GM19397 (cell line): ENCODE results near the gene BABAM2.
"Not testable (repeated sequence)": the region's sequence is repeated elsewhere in the genome, so short reads cannot be mapped to it uniquely, and the experiment has no call there.

ENCODE experiments used
- ATAC-seq: cut with Tn5 transposase; IDR thresholded peaks from one replicate; pipeline ENCODE4 v1.9.1; 2021; ENCODE audit warnings: mild to moderate bottlenecking, moderate library complexity; ENCODE audit not compliant: unreplicated experiment

The BABAM2 gene

GRCh38 chr2:27940090-27940671 is 49.7 kb downstream of the BABAM2 start:
- no peak for ATAC-seq

GRCh38 chr2:27940982-27941381 is 50.5 kb downstream of the BABAM2 start:
- ATAC-seq = no peak

GRCh38 chr2:27942612-27943547 is 52.4 kb downstream of the BABAM2 start:
- ATAC-seq = no peak

DNA sequence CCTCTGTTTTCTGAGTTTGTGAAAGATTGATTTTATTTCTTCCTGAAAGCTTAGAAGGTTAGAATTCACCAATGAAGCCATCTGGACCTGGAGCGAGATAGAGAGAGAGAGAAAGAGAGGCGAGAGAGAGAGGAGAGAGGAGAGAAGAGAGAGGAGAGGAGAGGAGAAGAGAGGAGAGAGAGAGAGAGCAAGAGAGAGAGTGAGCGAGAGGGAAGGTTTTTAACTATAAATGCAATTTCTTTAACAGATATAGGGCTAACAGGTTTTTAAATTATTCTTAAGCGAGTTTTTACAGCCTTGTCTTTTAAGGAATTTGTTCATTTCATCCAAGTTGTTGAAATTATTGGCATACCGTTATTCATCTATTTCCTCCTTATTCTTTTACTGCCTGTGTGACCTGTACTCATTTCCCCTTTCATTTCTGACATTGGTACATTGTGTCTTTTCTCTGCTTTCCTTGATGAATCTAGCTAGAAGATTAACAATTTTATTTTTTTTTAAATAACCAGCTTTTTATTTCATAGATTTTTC is 56.1 kb downstream of the BABAM2 start:
- ATAC-seq = no peak

GRCh38 chr2:27952070-27952469 is 61.5 kb downstream of the BABAM2 start:
- no peak for ATAC-seq

DNA sequence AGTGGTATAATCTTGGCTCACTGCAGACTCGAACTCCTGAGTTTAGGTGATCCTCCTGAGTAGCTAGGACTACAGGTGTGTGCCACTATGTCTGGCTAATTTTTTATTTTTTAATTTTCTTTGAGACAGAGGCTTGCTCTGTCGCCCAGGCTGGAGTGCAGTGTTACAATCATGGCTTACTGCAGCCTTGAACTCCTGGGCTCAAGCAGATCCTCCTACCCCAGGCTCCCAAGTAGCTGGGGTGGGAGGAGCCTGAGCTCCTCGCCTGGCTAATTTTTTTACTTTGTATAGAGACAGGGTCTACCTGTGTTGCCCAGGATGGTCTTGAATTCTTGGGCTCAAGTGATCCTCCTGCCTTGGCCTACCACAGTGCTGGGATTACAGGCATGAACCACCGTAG is 62.5 kb downstream of the BABAM2 start:
- ATAC-seq = no peak

- no peak for ATAC-seq
Observed at GRCh38 chr2:27954221-27954673, 63.7 kb downstream of the BABAM2 start.

DNA sequence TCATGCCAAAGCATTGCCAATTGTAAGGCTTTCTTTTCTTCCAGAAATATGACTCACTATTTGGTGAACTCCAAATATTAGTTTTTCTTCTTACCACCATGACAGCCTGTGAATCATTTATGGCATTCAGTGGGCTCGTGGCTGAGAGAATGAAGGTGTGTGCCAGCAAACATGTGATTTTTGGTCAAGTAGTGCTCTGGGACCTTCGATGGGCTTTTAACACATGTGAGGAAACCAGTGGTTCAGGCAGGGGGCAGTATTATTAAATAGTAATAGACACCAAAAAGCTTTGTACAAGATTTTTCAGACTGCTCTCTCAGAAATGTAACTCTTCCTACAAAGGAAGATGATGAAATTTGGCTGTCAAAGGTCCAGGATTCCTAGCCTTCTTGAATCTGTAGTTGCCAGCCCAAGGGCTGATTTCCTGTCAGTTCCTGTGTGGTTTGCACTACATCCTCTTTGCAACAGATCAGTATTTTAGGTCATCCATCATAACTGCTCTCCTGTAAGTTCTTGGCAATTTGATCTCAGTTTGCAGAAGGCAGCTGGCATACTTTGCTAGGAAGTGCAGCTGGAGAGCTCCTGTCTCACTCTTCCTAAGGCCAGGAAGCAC is 64.3 kb downstream of the BABAM2 start:
- ATAC-seq = no peak

DNA sequence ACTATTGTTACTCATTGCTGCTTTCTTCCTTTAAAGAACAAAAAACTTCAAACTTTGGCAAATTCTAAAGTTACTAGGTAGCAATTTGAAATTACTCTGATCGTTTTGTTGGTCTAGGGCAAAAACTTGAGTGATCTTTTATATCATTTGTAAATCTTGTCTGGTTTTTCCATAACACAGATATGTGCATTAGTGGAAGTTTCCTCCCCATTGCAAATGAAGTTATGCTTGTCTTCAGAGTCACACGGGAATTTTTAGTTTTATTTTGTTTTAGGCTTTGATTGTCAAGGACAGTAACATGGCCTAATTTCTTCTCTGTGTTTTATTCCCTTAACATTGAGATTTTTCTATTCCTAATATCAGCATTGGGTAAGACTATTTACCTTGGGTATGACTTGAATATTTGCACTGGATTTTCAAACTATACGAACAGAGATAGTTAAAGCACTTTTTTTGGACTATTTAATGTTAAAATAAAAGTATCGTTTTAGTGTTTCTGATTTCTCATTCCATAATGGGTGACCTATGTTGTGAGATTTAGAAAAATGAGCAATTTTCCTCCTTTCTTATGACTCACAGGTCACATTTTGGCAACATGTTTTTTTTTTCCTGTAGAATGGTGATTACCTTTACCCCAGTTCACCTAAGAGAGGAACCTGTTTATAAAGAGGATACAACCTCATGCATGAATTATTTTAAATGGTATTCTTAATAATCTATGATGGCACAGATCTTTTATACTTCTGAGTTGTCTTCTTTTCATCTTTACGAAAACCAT is 65.0 kb downstream of the BABAM2 start:
- ATAC-seq = no peak

GRCh38 chr2:27956888-27957287 is 66.4 kb downstream of the BABAM2 start:
- no peak for ATAC-seq

DNA sequence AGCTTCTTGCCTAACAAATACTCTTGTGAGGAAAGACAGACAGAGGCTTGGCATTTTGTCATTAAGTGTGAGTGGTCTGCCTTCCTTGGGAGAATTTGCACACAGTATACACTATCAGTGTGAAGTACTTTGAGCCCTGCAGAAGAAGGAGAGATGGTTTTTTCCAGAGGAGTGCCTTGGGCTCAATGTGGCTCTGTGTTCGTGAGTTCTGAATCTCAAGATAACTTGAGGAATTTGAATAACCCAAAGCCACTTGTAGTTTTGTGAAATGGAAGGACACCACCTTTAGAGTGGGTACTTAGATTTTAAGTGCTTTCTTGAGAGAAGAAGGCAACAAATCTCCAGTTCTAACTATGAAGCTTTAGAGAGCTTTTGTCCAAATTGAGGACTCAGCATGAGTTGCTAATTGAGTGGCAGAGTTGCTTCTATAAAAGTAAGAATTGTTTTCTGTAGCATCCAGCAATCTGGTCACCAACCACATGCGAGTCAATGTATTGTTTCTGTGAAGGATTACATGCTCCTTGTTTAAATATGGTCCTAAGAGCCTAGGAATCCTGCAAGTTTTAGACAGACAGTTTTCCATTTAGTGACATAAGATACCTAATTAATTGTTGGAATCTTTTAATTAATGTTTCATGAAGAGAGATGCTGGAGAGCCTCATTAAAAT is 68.3 kb downstream of the BABAM2 start:
- no peak for ATAC-seq

GRCh38 chr2:27959496-27959895 is 69.0 kb downstream of the BABAM2 start:
- no peak for ATAC-seq

GRCh38 chr2:27960237-27960912 is 69.8 kb downstream of the BABAM2 start:
- ATAC-seq = no peak

DNA sequence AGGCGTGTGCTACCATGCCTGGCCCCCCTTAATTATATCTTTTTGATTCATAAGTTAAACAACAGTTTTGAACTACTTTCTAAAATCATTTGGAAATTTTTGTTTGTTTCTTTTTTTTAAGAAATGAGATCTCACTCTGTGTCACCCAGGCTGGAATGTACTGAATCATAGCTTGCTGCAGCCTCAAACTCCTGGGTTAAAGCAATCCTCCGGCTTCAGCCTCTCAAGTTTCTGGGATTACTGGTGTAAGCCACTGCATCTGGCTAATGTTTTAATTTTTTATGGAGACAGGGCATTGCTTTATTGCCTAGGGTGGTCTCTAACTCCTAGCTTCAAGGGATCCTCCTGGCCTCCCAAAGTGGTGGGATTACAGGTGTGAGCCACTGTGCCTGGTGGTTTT is 71.5 kb downstream of the BABAM2 start:
- no peak for ATAC-seq

GRCh38 chr2:27963472-27963871 is 72.9 kb downstream of the BABAM2 start:
- ATAC-seq = no peak

GRCh38 chr2:27964067-27964466 is 73.5 kb downstream of the BABAM2 start:
- ATAC-seq = no peak

- ATAC-seq = no peak
Observed at GRCh38 chr2:27965841-27966240, 75.3 kb downstream of the BABAM2 start.

DNA sequence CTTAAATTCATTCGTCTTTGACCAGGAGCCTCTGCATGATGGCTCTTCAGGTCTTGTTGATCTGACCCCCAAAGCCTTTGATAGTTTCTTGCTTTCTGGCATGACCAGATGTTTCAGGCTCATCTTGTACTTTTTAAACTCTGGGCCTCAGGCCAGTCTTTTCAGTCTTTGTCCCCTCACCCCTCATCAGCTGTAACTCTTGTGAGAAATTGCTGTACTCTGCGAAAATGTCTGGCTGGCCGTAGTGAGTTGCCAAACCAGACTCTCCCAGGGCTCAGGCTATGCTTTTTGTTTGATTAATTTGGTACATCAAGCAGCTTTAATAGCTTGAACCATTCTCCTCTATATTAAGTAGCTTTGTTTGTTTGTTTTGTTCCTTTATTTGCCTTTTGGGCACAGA is 75.9 kb downstream of the BABAM2 start:
- ATAC-seq = no peak

DNA sequence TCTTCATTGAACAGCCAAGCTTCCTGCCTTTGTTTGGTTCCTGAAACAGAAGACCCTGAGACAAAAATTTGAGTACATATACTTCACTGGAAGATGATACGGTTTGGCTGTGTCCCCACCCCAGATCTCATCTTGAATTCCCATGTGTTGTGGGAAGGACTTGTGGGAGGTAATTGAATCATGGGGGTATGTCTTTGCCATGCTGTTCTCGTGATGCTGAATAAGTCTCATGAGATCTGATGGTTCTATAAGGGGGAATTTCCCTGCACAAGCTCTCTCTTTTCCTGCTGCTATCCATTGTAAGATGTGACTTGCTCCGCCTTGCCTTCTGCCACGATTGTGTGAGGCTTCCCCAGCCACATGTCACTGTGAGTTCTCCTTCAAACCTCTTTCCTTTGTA is 76.5 kb downstream of the BABAM2 start:
- no peak for ATAC-seq

DNA sequence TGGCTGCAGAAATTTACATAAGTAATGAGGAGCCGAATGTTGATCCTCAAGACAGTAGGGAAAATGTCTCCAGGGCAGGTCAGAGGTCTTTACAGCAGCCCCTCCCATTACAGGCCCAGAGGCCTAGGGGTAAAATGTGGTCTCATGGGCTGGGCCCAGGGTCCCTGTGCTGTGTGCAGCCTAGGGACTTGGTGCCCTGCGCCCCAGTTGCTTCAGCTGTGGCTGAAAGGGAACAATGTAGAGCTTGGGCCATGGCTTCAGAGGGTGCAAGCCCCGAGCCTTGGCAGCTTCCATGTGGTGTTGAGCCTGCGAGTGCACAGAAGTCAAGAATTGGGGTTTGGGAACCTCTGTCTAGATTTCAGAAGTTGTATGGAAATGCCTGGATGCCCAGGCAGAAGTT is 77.5 kb downstream of the BABAM2 start:
- ATAC-seq = not testable (repeated sequence)
